Forelimb muscle (tissue), 1 donor: ENCODE data around the gene PI4KA. TPM values are rescaled to one million over a fixed set of nuclear protein-coding genes. Genes with fewer than 3 reads are reported as not detected.
"Not testable (repeated sequence)": the region's sequence is repeated elsewhere in the genome, so short reads cannot be mapped to it uniquely, and the experiment has no call there.

ENCODE experiments used
- DNase-seq: peaks from one replicate; pipeline ENCODE4 v3.0.0-alpha.2; 2013; ENCODE audit warnings: low read depth
- polyA plus RNA-seq: library from polyadenylated mRNA; unstranded; fragments of 120-200 nt; gene quantifications from one replicate; pipeline ENCODE4 v1.2.1, GENCODE V29; 2013; ENCODE audit not compliant: insufficient read length

Gene PI4KA
- polyA plus RNA-seq = 30.3 TPM

DNA sequence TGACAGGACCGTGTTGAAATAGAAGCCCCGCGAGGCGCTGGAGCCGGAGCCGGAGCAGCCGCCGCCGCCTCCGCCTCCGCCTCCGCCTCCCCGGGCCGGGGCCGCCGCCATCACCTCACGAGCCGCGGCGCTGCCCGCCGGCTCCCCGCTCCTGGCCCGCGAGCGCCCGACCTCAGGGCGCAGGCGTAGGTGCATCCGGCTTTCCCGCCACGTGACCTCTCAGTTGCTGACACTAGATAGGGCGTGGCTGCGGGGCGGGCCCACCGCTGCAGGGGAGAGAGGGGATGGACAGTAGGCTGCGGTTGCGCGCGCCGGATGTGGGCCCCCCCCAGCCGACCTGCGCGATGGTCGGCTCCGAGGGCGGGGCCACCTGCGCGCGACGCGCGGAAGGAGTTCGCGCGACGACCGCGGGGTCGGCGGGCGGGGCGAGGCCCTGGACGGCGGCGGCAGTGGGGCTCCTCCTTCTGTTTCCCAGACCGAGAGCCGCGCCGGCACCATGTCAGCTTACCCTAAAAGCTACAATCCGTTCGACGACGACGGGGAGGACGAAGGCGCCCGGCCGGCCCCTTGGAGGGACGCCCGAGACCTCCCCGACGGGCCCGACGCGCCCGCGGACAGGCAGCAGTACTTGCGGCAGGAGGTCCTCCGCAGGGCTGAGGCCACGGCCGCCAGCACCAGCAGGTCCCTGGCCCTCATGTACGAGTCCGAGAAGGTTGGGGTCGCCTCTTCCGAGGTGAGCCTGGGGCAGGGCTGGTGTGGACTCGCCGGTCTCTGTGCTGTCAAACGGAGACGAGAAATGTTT is at the start of gene PI4KA, which contains the start of gene SNAP29:
TSS of gene PI4KA (minus strand) at position 197 of the 802 bp plus-strand sequence. CDS start at position 111, 86 bp downstream.
TSS of gene SNAP29 (plus strand) at position 393 of the 802 bp plus-strand sequence. CDS start at position 497, 104 bp downstream.
- DNase-seq = peak; percentile 90

DNA sequence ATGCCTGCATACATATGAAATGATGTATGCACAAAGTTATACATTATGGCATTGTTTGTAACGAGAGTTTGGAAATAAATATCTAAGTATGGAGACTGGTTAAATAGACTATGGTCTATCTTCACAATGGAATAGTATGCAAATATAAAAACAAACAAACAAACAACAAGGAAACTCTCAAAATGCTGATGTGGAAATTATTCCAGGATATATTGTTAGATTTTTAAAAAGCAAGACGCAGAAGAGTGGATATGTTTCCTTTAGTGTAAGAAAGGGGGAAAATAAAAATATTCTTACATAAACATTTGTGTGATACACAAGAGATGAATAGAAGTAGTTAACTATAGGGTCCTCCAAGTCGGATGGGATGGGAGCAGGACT is 47.8 kb upstream of the PI4KA start:
- no peak for DNase-seq

DNA sequence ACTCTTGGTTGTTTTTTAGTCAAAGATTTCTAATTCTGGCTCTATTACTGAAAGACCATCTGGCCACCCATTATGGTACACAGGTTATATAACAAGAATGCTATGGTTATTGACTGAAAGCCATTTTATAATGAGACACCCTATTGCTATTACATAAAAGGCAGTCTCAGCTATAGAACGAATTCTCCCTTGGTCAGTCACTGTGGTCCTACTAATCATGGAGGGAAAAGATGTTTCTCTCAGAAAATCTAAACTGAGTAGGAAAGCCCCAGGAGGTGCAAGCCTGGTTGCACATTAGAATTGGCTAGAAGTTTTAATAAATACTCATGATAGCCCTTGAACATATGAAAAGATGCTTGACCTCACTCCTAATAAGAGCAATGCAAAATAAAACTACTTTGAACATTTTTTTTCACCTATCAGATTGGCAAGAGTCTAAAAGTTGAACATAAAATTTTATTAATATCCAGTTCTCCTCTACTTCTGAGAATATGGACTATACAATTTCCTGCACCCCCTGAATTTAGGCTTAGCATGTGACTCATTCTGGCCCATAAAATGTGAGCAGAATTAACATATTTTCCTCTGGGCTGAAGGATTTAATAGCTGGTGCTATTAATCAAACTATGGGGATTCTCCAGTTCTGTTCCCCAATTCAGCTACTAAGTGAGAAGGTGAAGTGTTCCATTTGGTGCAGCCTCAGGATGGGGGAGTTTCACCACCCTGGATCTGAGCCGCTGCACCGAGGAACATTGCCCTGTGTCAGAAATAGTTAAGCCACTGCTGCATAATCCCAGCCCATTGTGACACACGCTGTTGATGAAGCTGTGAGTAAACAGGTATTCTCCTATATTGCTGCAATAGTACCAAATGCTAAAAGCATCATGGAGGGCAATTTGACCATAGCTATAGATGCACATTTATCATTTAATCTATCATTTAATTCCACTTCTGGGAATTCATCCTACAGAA is 47.1 kb upstream of the PI4KA start:
- DNase-seq = no peak

DNA sequence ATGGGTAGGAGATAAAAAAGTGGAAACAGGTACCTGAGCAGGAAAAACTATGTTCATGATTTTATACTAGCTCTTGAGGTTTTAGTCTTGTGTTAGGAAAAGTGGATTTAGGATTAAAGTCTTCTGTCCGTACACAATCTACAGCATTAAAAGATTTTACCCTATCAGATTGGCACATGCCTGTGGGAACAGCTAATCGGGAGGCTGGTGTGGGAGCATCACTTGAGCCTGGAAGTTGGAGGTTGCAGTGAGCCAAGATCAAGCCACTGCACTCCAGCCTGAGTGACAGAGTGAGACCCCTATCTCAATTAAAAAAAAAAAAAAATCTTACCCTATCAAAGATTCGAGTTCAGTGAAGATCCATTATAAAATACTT is 46.4 kb upstream of the PI4KA start:
- no peak for DNase-seq

DNA sequence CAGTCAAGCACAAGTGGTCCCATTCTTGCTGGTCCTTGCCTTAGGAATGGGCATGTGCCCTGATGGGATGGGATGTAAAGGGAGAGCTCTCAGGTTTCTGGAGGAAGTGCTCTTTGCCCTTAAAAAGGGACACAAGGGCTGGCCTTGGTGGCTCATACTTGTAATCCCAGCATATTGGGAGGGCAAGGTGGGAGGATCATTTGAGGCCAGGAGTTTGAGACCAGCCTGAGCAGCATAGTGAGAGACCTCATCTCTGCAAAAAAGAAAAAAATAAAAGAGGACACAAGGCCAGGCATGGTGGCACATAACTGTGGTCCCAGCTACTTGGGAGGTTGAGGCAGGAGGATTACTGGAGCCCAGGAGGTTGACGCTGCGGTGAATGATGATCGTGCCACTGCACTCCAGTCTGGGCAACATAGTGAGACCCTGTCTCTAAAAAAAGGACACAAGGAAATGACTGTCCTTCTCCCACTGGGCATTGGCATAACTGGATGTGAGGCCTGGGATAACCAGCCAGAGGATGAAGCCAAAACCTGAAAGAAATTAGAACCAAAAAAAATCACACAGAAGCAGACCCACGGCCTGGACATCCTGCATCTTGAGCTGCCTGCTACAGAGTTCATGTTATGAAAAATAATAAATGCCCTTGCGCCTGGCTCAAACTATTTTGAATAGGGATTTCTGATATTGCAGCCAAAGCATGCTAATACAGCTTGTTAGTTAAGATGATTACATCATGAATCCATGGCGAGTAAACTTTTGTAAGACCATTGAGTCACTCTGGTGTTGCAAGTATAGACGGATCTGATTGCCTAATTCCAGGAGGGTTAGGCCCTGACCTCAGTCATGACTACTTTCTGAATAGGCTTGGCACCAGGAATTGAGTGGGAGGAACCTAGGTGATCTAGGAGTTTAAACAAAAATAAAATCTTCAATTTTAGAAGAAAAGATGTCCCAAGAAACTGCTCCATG is 45.7 kb upstream of the PI4KA start:
- no peak for DNase-seq

DNA sequence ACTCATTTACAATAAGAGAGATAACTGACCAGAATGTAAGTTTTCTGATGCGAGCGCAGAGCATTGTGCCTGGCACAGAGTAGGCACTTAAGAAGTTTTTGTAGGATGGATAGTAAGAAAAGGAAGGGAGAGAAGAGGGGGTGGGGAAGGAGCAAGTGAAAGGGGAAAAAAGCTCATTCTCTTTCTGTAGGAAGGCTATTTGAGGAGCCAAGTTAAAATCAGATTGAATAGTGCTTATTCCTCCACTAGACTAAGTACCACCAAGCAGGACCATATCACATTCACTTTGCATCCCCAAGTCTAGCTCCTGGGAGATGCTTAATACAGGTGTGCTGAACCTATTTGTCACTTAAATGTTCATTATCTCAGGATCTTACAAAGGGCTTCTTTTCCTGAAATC is 44.5 kb upstream of the PI4KA start:
- no peak for DNase-seq

DNA sequence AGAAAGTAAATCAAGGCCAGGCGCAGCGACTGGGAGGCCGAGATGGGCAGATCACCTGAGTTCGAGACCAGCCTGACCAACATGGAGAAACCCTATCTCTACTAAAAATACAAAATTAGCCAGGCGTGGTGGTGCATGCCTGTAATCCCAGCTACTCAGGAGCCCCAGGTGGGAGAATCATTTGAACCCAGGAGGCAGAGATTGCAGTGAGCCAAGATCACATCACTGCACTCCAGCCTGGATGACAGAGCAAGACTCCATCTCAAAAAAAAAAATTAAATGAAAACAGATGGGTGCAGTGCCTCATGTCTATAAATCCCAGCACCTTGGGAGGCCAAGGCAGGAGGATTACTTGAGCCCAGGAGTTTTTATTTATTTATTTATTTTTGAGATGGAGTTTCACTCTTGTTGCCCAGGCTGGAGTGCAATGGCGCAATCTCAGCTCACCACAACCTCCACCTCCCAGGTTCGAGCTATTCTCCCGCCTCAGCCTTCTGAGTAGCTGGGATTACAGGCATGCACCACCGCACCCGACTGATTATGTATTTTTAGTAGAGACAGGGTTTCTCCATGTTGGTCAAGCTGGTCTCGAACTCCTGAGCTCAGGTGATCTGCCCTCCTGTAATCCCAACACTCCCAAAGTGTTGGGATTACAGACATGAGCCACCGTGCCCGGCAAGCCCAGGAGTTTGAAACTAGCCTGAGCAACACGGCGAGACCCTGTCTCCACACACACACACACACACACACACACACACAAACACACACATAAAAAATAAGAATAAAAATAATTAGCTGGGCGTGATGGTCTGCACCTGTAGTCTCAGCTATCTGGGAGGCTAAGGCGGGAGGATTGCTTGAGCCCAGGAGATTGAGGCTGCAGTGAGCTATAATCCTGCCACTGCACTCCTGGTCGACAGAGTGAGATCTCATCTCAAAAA is 42.8 kb upstream of the PI4KA start:
- DNase-seq = not testable (repeated sequence)

DNA sequence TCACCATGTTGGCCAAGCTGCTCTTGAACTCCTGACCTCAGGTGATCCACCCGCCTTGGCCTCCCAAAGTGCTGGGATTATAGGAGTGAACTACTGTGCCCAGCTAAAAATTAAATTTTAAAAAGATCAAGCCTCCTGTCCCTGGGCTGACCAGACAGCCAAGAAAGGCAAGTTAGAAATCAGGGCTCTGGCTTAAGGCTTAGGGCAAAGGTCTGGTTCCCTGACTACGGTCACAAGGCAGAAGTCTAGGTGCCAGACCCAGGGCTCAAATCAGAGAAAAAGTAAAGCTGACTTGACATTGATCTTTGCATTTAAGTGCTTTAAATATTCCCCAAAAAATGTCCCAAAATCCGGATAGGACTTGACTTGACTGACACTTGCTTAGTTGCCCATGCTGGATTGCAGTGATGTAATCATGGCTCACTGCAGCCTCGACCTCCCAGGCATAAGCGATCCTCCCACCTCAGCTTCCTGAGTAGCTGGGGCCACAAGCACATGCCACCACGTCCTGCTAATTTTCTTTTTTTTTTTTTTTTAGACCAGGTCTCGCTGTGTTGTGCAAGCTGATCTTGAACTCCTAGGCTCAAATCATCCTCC is 41.3 kb upstream of the PI4KA start:
- no peak for DNase-seq

DNA sequence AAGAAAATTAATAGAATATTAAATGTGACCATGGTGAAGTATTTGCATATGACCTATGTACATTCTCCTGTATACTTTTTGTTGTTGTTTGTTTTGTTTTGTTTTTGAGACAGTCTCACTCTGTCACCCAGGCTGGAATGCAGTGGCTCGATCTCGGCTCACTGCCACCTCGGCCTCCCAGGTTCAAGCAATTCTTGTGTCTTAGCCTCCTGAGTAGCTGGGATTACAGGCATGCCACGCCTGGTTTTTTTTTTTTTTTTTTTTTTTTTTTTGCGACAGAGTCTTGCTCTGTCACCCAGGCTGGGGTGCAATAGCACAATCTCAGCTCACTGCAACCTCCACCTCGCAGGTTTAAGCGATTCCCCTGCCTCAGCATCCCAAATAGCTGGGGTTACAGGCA is 39.1 kb upstream of the PI4KA start:
- DNase-seq = not testable (repeated sequence)

DNA sequence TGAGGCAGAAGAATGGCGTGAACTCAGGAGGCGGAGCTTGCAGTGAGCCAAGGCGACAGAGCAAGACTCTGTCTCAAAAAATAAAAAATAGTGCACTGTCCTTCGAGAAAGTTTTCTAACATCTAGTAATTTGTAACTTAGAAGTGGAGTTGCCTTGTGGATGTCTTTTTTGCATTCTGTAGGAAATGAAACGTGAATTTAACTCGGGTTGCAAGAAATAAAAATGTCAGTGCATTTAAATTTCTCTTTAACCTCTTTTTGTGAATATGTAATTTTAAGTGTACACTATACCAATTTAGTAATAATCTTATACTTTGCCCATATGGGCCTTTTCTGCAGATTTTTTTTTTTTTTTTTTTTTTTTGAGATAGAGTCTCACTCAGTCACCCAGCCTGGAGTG is 32.4 kb upstream of the PI4KA start:
- DNase-seq = no peak

DNA sequence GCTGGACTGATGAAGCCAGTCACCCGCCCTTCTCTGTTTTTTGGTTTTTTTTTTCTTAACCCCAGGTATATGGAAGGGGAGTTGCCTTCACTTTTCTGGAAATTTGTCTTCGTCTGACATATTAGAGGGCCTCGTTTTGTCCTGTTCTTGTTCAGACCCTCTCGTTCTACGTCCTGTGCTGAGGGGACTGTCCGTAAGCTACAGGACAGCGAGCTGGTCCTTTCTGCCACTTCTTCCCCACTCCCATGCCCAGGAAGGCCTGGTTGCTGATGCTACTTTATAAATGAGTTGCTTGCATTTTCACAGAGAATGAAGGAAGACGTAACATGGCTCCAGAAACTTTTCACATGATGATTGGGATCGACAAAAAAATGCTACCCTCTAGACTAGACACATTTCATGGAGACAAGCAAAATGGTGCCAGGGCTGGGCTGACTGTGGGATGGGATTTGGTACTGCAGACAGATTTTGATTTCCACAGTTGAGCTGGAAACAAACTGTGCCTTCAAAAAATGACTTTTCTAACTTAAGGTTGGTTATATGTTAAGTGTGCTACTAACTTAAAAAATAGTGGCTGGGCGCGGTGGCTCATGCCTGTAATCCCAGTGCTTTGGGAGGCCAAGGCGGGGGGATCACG is 31.4 kb upstream of the PI4KA start:
- no peak for DNase-seq

DNA sequence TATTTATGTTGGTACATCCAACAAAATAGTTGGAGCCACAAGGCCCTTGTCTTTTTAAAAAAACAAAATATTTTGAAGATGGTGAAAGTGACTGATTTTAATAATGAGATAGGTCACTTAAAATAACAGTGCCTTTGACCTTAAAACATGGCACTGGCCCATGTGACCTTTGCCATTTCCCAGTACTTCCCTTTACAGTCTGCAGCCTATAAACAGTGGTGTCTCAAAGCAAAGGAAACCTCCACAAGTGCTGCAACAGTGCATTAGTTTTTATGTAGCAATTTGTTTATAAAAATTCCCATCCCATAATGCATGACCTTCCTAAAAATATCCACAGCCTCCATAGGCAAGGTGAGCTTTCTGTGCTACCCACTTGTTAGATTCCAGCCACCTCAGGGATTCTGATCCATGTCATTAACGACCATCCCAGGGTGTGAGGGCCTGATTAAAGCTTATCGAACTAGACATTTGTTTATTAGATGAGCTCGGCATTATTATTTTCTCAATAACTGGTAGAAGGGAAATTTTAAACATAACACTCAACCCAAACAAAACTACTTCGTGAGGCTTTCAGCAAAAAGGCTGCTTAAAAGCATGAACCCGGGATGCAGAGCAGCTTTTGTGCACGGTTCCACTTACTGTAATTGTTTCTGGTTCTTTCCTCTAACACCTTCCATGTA is 30.6 kb upstream of the PI4KA start:
- no peak for DNase-seq

DNA sequence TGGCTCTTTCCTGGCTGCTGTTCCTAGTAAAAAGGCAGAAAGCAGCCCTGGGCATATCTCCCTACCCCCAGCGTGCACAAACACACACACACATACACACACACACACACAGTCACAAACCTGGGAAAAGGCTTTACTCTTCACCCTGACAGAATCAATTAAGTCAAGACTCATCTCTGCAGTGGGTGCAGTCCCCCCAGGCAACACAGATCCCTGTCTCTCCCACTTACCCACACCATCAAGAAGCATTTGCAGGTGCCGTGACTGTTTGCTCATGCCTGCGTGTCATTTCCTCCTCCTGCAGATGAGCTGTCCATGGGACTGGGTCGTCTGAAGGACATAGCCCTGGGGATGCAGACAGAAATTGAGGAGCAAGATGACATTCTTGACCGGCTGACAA is 28.8 kb upstream of the PI4KA start:
- no peak for DNase-seq

DNA sequence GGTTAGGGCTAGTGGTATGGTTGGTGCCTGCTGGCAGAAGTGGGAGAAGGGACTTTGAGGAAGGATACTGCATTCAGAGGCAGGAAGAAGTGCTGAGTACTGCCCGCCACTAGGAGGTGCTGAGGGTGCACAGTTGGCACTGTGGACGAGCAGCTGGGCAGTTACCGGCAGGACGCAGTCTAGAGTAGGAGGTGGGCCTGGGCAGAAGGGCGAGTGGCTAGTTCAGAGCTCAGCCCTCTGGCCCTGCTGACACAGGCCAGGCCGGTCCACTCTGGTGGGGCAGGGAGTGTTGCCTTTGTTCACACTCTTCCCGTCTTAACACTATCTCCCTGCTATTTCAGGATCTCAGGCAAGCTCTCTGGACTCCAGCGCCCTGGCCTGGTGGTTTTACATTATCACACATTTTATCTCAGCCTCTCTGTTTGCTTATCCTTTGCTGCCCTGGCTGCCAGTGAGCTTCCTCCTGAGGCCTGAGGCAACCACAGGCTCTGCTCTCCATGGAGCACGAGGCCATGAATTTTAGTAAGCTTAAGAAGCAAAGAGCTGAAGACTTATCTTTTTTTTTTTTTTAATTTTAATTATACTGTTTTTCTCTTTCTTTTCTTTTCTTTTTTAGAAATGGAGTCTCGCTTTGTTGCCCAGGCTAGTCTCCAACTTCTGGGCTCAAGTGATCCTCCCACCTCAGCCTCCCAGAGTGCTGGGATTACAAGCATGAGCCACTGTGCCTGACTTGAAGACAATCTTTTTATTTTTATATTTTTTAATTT is 27.1 kb upstream of the PI4KA start:
- no peak for DNase-seq

DNA sequence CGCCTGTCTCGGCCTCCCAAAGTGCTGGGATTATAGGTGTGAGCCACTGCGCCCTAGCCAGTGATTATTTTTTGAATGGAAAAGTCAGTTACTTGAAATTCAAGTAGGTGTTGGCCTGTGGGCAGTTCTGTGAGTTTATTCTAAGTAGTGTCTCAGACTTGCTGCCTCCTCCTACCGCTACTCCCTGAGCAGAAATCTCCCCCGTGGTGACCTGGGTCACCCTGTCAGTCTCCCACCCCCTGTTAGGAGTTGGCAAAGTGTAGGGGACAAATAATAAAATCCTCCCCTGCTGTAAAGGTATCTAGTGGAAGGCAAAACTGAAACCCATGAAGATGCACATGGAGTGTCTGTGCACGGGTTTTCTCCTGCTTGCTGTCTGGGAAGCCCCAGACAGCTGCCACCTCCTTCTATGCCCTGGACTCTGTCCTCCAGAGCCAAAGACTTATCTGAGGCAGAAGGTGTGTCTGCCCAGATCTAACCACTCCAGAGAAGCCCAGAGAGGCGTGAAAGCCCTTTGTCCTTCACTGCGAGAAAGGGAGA is 26.5 kb upstream of the PI4KA start:
- no peak for DNase-seq

DNA sequence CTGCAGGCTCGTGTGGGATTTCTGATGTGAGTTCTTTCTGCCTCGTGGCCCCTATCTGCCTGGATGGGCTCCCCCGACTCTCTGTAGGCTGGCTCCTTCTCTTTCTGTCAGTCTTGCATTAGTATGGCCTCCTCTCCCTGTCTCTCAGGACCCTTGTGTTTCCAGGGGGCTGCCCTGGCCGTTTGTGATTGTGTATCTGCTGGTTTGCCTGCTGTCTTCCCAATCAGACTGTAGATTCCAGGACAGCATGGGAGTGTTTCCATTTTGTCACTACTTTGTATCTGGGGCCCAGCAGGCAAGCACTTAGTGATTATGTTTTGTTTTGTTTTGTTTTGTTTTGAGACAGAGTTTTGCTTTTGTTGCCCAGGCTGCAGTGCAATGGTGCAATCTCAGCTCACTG is 25.8 kb upstream of the PI4KA start:
- no peak for DNase-seq

DNA sequence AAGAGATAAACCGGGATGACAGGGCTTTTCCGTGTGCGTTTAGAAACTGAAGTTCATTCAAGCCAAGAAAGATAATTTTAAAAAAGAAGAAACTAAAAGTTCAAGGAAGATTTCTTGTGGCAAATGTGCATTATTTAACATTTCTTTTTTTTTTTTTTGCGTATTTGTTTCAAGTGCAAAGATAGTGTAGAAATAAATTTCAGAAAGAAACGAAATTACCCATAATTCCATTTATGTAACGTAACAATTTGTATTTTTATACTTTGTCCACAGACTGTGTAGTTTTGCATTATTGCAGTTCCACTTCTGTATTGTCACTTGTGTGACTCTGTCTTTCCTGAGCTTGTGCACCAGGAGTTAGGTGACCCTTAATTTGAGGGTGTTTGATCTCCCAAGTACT is 24.2 kb upstream of the PI4KA start:
- no peak for DNase-seq
